Suppressor macrophage (primary cell): ENCODE results near the gene KRT37.
"Not testable (repeated sequence)": the region's sequence is repeated elsewhere in the genome, so short reads cannot be mapped to it uniquely, and the experiment has no call there.

Experiments
- DNase-seq, 4 experiments: peaks; one replicate each; pipeline ENCODE4 v3.0.0-alpha.2; 2020 to 2022

KRT37 gene

DNA sequence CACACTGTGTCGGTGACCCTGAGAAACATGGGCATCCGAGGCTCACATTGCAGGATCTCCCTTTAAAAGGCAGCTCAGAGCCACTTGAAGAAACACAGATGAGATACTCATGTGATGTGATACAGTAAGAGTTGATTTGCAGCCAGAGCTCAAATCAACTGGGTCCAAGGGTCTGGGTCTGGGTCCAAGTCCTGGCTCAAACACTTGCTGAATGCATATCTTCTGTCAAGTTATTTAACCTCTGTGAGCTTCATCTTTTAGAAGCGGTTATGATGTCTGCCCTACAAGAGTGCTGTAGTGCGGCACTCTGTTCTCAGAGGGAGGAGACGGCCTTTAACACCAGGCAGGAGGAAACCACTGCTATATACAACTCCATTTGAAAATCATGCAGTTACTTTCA lies 10.0 kb upstream of the KRT37 start:
- DNase-seq, result no peak

DNA sequence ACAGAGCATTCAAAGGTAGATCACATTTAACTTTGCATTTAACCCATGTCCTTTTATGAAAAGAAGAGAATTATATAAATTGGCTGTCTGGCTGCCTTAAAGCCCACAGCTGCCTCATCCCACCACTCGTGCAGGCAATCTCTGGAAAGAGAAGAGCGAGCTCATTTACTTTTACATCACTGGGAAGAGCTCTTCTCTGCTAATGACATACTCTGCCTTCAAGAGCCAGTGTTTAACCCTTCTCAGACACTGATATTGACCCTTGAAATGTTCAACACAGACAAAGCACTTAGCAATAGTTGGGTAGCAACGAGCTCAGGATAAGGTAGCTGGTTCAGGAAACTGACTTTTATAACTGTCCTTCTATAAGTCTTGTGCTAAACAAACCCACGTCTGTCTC lies 9.6 kb upstream of the KRT37 start:
- DNase-seq, result no peak

DNA sequence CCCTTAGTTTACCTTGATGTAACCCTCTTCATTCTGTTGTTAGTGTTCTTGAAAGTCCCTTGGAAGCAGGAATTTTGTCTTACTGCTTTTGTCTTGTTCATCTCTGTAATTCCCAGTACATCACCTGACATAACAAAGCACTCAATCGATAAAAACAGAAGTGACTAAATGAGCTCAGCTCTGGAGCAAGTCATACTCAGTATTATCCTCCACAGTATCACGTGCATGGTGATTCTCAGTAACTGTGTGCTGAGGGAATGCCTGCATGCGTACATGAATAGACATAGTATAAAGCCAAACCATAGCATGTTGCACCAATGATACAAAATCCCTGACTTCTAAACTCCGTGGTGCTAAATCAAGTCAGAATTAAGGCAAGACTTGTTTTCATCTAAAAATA lies 9.2 kb upstream of the KRT37 start:
- peak in 1 of 4 experiments; percentile 16 for DNase-seq

DNA sequence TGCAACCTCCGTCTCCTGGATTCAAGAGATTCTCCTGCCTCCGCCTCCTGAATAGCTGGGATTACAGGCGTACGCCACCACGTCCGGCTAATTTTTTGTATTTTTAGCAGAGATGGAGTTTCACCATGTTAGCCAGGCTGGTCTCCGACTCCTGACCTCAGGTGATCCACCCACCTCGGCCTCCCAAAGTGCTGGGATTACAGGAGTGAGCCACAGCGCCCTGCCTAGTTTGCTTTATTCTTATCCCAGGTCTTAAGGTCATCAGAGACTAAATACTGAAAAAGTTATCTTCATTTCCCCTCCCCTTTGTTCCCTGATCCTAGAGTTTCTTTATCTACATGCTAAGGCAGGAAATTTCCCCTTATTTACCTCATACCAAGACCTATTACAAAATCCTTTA lies 6.0 kb upstream of the KRT37 start:
- DNase-seq, result not testable (repeated sequence)

DNA sequence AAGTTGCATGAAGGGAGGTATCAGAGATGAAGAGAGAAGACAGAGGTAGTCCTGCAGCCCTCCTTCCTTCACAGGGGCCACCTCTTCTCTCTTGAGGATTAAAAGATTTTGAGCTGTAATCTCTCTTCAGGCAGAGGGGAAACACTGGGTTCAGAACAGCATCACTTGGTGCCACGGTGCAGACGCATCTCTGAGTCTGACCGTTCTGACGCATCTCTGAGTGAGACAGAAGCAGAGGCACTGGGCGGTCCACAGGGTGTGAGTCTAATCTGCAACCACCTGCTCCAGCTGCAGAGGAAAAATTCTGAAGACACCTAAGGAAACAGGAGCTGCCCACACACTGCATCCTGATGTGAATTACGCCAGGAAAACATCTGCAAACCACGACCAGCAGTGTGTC lies 5.3 kb upstream of the KRT37 start:
- DNase-seq, result no peak

DNA sequence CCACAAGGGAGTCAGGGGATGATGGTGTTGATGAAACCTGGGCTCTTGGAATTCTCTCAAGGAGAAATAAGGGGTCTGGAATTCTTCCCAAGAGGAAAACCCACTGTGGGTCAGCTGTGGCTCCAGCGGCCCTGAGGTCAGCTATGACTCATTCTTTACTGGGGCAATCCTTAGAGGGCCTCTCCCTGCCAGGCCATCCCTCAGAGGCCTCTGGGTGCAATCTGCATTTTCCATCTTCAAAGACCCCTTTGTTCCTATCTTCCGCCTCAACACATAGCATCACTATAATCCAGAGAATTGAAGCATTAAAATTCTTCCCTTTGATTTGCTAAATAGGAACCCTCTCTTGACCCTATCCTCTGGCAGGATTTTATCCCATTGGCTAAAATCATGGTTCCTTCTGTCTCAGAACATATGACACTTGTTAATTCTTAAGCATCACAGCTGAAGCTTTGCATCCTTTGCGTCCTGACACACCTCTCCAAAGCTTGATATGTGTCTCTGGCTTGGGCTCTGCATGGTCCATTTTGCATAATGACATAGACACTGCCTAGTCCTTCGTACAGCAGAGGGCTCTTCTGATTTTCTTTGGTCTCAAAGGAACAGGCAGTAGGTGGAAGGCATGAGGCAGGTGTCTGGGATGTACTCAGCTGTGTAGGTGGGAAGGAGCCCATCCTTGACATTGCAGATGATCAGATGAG lies 4.4 kb upstream of the KRT37 start:
- DNase-seq, result no peak

DNA sequence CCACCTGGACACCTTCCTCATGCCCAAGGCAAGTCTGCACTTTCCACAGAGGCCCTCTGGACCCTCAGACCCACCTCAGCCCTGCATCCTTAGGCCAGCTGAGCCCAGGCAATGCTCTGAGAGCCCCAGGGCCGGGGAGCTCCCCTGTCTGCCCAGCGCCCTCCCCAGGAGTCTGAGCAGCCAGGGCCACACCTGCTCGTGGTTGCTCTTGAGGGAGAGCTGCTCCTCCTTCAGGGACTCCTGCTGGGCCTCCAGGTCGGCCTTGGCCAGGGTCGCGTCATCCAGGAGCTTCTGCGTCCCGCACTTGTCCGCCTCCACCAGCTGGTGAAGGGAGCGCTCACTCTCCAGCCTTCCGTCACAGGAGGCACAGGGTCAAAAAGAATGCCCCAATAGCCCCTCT lies 1.8 kb downstream of the KRT37 start:
- not testable (repeated sequence) for DNase-seq

DNA sequence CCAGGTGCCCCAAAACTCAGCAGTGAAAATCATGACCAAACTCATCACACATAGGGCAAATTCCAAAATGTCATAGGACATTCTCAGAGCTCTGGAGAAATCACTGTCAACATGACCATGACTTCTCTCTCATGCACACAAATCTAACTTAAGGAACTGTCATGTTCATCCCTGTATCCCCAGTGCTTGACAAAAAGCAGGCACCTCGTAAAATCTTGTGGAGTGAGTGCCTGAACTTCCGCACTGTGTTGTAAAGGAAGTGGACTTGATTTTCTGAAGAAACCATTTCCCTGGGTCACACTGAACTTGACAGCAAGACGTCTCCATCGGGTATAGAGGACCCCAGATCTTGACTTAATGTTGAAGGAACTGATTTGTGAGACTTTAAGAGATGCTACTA lies 2.8 kb downstream of the KRT37 start:
- no peak for DNase-seq

DNA sequence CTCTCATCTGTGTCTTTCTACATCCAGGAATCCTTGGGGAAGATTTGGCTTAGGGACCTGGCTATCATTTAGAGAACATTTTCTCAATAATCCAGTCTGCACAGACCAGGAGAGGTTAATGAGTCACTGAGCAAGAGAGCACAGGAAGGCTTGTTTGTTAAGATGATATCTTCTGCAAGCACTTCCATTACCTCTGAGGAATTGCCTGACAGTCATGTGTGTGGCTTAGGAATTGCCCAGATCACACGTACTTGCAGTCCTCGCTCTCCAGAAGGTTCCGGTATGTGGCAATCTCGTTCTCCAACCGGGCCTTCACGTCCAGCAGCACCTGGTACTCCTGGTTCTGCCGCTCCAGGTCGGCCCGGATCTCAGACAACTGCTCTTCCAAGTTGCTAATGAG lies 3.3 kb downstream of the KRT37 start:
- no peak for DNase-seq

DNA sequence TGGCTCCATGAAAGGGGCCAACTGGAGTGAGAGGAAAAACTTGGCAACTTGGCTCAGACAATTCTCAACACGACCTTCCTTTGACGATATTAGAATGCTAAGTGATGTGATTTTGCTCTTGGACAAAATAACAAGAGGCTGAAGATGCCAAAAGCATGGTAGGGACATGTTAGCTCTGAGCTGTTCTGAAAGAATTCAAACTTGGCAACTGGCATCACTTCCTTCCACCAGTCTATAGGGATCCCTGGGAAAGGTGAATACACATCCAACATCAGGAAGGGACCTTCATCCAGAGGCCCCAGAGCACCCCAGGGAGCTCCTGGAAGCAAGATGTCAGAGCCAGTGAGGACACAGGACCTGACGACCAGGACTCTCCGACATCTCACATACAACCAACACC lies 4.3 kb downstream of the KRT37 start:
- DNase-seq, result no peak

DNA sequence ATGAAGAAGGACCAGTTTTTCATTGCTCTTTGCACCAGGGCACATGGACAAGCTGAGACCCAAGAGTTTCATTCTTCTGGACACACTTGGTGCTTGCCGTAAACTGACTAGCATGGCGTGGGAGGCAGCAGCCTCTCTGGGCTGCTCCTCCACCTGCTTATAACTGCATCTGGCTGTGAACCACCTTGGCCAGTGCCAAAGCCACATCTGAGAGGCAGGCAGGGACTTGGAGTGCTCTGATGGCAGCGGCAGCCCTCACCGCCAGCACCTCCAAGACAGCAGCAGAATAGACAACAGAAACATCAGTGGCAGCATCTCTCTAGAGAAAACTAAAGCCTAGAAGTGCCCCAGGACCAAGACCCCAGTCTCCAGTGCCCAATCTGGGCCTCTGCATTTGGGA lies 4.7 kb downstream of the KRT37 start:
- no peak for DNase-seq

DNA sequence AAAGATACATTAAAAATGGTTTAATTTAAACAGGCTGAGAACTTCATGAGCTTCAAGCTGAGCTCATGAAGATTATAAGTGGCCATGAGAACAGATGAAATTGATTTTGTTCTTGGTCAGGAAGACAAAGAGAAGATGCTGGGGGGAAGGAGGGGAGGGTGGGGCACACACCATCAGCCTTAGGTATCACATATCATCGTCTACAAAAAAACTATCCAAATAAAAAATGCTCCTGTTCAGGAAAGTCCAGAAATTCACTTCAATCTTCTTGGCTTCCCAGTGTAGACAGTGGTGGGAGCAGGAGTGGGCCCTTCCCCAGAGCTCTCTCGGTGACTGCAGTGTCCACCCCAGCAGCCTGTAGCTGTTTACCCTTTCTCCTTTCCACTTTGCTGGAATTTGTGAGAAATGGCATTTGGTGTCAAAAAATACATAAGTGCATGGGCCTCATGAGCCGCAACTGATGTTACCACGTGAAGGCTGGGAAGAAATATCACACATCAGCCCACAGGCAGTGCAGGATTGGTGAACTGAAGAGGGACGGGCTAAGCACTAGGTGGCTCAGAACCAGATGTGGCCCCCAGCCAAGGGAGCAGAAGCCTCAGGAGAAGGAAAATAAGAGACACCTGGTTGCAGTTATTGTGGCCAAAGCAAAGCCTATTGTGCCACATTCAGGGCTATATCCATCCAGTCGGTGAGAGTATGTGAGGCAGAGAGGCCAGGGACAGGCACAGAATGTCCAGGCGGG lies 6.1 kb downstream of the KRT37 start:
- DNase-seq, result no peak

DNA sequence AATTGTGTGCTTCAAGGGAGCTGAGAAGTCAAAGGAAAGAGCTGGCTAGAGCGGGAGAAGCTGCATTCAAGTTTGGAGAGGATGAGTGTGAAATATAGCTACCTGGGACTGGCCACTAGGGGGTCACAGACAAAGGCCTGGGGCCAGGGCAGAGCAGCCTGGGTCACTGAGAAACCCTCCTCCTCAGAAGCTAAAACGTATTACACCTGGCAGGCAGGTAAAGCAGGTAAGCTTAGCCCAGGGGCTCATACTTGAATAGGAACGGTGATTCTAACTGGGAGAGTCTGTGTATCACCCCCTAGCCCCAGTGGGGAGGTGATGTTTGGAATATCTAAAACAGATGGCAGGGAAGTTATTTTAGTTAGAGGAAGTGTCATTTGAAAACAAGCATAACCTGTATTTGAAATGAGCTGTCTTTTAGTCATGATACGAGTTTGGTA lies 6.8 kb downstream of the KRT37 start:
- peak in 2 of 4 experiments; percentile 13 to 24 for DNase-seq

DNA sequence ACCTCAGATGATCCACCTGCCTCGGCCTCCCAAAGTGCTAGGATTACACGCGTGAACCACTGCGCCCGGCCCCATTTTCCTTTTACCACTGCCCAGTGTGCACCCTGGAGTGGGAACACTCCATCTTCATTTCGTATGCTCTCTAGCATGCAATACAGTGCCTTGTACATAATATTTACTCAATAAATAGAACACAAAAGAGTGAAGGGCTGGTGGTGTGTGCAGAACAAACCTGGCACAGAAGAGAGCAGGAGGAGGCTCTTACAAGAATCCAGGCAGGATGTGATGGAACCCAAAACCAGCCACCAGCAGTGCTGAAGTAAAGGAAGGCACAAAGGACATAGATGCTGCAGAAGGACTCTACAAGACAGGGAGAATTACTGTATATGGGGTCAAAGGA lies 7.3 kb downstream of the KRT37 start:
- DNase-seq, result no peak

DNA sequence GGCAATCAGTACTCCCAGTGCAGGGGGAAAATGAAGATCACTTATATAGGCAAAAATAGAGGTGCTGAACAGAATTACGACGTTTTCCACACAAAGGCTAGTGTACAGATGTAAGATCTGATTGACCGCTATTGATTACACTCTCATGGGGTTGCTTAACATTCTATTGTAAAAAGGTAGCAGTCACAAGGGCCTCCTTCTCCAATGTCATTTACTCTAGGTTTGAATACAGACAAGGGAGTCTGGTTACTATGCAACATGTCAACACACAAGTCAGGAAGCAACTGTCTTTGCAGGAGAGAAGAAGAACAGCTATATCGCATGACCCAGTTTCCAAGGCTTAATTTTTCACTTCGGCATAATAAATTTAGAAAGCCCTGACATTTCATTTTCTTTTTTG lies 7.9 kb downstream of the KRT37 start:
- DNase-seq, result no peak

DNA sequence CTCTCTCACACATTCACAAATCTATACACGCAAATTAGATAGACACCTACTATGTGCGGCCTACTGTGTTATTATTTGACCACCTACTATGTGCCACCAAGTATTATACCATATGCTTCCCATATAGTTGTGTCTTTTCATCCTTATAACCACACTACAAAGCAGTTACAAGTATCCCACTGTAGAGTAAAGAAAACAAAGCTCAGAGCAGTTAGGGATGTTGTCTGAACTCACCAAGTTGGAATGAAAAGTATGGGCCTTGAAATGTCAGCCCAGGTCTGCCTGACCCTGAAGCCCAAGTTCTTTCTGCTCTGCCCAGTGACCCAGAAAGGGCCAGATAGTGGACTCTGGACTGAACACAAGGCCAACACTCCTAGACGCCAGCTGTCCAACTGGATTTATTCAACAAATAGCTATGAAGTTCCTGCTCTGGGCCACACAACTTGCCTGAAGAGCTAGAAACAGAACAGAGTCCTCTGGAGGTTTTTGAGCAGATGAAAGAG lies 8.5 kb downstream of the KRT37 start:
- no peak for DNase-seq

DNA sequence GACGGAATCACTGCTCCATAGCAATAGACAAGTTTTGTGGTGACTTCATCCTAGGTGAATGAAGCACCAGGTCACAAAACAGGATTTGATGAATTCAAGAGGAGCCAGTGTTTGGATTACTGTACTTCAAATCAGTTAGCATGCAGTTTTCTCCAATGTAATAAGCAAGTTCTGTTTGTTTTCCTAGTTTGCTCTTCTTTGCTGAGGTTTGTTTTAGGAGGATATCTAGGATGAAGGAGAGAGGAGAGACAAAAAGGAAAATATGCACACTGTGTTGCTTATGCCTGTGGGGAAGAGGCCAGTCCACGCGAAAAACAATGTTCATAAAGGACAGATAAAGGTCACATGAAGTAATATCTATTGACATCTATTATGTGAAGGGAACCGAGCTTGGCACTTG lies 9.0 kb downstream of the KRT37 start:
- DNase-seq, result no peak

DNA sequence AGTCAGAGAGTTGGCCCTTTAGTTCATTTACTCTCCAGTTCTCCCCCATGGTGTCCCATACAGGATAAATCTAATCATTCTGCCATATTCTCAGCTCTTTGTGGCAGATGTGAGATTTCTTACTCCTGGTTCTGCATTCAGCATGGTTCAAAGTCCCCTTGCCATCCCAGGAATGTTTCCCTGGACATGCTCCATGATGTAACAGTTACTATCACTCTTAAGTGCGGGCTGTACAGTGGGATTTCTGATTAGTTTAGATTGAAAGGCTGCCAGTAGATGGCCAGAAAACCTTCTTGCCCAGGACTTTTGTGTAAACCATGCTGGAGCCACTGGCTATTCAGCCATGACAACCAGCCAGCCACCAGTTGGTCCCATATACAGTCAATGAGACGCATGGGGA lies 10.4 kb downstream of the KRT37 start:
- DNase-seq, result no peak

DNA sequence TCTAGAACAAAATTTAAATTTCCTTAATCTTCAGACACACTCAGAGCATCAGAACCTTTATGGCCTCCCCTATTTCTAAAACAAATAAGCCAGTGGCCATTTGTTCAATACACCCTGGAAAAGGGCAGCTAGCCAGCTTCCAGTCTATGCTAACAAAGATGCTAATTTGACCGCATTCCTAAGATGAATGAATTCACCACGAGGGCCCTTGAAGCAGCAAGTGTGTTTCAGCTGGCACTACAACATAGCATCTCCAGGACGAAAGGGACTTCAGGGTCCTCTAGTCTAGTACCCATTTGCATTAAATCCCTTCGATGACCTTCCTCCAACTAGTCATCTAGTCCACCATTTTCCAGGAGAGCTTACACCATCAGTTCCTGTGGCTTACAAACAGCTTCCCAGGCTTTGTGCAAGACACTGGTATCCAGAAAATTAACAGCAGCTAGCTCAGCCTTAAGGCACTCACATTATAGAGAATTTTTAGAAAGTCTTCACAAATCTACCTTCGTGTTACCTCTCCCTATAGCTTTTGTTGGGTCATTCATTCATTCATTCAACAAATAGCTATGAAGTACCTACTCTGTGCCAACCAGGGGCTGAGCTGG lies 10.9 kb downstream of the KRT37 start:
- DNase-seq, result no peak

DNA sequence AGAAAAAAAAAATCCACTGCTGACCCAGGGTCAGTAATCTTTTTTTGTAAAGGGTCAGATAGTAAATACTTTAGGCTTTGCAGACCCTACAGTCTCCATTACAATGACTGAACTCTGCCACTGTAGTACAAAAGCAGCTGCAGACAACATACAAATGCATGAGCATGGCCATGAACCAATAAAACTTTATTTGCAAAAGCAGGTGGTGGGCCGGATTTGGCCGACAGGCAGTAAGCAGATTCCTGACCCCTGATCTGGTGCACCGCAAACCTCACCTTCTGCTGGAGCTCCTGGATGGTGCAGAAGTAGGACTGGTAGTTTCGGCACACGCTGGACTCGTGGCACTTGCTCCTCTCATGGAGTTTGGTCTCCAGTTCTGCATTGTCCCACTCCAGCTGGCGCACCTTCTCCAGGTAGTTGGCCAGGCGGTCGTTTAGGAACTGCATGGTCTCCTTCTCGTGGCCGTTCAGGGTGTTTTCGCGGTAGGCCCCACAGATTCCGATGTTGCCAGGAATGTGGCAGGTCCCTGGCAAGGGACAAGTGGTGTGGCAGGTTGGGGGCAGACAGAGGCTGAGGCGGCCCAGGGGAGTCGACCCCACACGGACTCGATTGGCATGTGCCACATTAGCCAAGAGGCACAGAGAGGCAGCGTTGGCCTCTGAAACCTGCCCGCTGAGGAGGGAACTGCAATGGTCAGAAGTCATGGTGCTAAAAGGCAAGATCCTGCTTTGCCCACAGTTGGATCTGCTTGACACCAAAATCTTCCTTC lies 13.1 kb downstream of the KRT37 start:
- no peak for DNase-seq

DNA sequence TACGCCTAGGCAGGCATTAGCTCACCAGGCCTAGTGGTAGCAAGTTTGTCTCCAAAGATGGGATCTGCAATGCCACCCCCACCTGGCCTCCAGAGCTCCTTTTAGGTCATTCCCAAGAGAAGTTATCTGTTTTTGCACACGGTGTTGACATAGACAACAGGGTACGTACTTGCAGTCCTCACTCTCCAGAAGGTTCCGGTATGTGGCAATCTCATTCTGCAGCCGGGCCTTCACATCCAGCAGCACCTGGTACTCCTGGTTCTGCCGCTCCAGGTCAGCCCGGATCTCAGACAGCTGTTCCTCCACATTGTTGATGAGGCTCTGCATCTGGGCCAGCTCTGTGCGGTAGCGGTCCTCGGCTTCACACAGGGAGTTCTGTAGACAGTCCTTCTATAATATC lies 17.2 kb downstream of the KRT37 start:
- DNase-seq, result no peak

DNA sequence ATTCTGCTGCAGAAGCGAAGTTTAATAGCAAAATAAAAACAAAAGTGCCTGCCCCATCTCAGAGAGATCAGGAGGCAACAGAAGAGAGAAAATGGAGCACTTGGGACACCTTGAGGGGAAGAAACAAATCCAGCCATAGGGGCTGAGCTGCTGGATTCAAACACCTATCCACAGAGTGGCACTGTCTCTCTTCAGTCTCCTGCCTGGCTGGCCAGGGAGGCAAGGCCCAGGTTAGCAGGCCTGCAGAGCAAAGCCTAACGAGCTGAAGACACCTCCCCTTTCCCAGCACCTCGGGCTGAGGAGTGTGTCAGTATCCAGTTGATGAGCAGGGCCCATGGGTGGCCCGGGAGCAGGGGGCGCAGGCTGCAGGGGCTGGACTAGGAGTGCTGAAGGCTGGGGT lies 18.2 kb downstream of the KRT37 start:
- no peak for DNase-seq

DNA sequence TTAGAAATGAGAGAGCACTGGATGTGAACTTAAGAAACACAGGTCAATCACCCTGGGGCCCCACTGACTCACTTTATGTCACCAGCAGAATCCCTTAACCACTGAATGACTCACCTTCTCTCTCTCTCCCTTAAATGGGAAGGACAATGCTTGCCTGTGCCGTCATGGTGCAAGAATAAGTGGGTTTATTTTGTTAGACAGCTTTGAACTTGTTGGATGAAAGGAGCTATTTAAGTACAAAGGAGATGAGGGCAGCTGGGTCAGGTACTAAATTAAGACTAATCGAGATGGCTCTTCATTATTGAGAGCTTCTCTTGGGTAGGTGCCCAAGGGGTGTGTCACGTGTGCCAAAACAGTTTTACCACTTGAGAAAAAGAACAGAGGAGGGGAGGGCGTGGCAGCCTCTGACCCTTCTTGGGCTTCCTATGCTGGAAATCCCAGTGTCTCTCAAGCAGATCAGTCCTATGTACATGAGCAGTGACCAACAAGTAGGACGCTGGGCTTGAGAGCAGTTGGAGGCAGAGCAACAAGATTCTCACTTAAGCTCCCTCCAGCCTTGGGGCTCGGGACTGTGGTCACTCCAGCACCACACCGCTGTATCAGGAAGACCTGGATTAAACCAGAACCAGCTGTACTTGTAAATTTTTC lies 20.2 kb downstream of the KRT37 start:
- DNase-seq, result peak; percentile 47 to 73 (median 62)
